ENCODE measurements around the gene PKN3.

The PKN3 gene

DNA sequence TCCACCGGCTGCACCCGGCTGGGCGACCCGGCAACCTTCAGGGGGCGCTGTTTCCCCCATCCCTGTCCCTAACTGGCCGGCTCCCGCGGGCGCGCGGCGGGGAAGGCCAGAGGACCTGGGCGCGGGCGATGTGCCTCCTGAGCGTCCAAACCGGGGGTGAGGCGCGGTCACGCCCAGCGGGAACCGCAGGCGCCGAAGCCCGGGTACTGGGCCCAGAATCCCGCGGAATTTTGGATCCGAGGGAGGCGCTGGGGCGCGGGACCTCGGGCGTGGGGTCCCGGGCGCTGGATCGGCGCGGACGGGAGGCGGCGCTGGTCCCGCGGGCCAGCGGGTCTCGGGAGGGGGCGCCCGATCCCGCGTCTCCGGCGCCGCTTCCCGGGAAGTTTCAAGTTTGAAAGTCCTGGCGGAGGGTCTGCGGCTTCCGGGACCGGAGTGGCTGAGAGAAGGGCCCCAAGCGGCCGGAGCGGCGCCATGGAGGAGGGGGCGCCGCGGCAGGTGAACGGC, at the start of gene PKN3:
Gene PKN3, plus strand, starts transcription at position 59 of the 504 bp plus-strand sequence. Its CDS starts 413 bp downstream, at position 472.
- H3K4me3 ChIP-seq (replicated peaks; ENCODE audit: low read depth, low read length) = peak within 1 kb of the TSS; percentile 65
- H3K27me3 ChIP-seq (replicated peaks; ENCODE audit: control insufficient read depth, insufficient read depth, low read length) = no peaks in the 10 kb centered on the region
- TF ChIP-seq, protein P1, sequence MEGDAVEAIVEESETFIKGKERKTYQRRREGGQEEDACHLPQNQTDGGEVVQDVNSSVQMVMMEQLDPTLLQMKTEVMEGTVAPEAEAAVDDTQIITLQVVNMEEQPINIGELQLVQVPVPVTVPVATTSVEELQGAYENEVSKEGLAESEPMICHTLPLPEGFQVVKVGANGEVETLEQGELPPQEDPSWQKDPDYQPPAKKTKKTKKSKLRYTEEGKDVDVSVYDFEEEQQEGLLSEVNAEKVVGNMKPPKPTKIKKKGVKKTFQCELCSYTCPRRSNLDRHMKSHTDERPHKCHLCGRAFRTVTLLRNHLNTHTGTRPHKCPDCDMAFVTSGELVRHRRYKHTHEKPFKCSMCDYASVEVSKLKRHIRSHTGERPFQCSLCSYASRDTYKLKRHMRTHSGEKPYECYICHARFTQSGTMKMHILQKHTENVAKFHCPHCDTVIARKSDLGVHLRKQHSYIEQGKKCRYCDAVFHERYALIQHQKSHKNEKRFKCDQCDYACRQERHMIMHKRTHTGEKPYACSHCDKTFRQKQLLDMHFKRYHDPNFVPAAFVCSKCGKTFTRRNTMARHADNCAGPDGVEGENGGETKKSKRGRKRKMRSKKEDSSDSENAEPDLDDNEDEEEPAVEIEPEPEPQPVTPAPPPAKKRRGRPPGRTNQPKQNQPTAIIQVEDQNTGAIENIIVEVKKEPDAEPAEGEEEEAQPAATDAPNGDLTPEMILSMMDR (IDR thresholded peaks at IDR 0.05; ENCODE audit: insufficient read depth, low read length, poor library complexity, severe bottlenecking) = peak; percentile 88
- DNase-seq (ENCODE audit: extremely low read depth, insufficient read length) = peak; percentile 88
- H3K36me3 ChIP-seq (ENCODE audit: control insufficient read depth, insufficient read depth, low read length) = peaks cover under 1% of the 10 kb centered on the region; the same call in 1 of the 2 replicates

DNA sequence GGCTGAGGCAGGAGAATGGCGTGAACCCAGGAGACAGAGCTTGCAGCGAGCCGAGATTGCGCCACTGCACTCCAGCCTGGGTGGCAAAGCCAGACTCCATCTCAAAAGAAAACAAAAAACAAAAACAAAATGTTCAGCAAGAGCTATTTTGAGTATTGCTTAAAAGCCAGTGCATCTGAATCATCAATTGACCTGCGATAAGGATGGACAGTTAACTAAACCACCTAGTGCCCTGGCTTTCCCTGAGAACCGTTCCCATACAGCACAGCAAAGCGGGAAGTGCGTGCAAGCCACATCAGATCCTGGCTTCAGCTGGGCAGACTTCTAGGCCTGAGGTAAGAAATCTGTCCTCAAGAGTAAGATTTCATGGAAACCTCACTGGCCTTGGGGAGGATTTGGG, 48.4 kb upstream of the PKN3 start:
- TF ChIP-seq, protein P1 (IDR thresholded peaks at IDR 0.05; ENCODE audit: insufficient read depth, low read length, poor library complexity, severe bottlenecking) = no peak
- Histone ChIP-seq H3K27me3 (replicated peaks; ENCODE audit: control insufficient read depth, insufficient read depth, low read length) (no peaks in the 10 kb centered on the region), H3K36me3 (ENCODE audit: control insufficient read depth, insufficient read depth, low read length) (no peaks in the 10 kb centered on the region), H3K4me3 (replicated peaks; ENCODE audit: low read depth, low read length) (no peak overlapping the region)
- DNase-seq (ENCODE audit: extremely low read depth, insufficient read length) = no peak

DNA sequence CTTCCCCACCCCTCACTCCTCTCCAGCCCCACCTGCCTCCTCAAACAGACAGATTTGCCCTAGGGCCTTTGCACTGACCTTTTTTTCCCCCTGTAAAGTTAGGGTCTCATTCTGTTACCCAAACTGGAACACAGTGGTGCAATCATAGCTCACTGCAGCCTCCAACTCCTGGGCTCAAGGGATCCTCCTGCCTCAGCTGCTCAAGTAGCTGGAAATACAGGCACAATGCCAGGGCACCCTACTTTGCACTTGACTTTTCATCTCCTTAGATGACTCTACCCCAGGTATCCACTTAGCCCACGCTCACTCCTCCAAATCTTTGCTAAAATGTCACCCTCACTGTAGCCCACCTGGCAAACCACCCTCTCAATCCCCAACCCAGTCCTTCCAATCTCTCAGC, 47.8 kb upstream of the PKN3 start:
- Histone ChIP-seq H3K4me3 (replicated peaks; ENCODE audit: low read depth, low read length) (no peak overlapping the region), H3K36me3 (ENCODE audit: control insufficient read depth, insufficient read depth, low read length) (no peaks in the 10 kb centered on the region), H3K27me3 (replicated peaks; ENCODE audit: control insufficient read depth, insufficient read depth, low read length) (no peaks in the 10 kb centered on the region)
- TF ChIP-seq, protein P1 (IDR thresholded peaks at IDR 0.05; ENCODE audit: insufficient read depth, low read length, poor library complexity, severe bottlenecking) = no peak
- no peak for DNase-seq (ENCODE audit: extremely low read depth, insufficient read length)

DNA sequence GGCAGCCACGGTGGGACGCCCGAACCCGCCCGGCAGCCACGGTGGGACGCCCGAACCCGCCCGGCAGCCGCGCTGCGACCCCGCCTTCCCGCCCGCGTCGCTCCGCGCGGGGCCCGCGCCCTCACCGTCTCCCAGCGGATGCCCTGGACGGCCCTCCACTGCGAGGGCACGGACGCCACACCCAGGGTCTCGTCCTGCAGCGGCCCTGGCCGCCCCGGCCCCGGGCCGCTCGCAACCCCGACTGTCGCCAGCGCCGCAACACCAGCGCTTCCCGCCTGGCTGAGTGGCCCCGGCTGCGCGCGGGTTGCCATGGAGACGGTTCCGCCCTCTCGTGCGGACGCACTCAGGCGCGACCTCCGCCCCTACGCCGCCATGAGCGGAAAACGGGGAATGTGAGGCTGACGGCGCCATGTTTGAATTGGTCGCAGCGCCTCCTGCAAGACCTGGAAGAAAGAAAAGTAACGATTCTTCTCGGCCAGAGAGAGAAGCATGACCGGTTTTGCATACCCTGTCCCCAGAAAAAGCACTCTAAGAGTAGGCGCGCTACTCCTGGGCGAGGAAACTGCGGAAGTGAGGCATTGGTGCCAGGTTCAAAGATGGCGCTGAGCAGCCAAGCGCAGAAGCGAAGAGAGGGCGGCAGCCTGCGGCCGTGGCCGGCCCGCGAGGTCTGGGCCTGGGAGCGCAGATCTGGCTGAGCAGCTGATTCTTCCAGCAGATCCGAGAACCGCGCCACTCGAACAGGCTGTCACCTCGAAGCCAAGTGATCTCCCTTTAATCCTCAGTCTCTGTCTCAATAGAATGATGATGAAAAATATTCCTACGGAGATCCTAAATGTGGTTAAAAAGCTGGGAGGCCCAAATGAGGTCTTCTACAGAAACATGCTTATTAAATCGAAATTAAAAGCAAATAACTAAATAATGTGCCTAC, 45.6 kb upstream of the PKN3 start, which contains the start of gene DYNC2I2:
Gene DYNC2I2, minus strand, starts transcription at position 432 of the 928 bp plus-strand sequence. Its CDS starts 121 bp downstream, at position 311.
- Histone ChIP-seq H3K4me3 (replicated peaks; ENCODE audit: low read depth, low read length) (peak within 1 kb of the TSS; percentile 70), H3K36me3 (ENCODE audit: control insufficient read depth, insufficient read depth, low read length) (no peaks in the 10 kb centered on the region), H3K27me3 (replicated peaks; ENCODE audit: control insufficient read depth, insufficient read depth, low read length) (no peaks in the 10 kb centered on the region)
- DNase-seq (ENCODE audit: extremely low read depth, insufficient read length) = peak; percentile 87
- TF ChIP-seq, protein P1 (IDR thresholded peaks at IDR 0.05; ENCODE audit: insufficient read depth, low read length, poor library complexity, severe bottlenecking) = no peak

DNA sequence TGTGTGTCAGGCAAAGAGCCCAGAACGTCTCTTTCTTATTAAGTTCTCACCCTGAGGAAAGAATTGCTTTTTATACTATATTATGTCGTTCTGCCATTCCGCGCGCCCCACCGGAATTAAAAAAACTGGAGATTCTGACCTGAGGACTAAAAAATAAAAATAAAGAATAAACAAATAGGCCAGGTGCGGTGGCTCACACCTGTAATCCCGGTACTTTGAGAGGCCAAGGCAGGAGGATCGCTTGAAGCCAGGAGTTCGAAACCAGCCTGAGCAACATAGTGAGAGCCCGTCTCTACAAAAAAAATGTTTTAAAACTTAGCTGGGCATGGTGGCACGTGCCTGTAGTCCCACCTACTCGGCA, 45.0 kb upstream of the PKN3 start:
- TF ChIP-seq, protein P1 (IDR thresholded peaks at IDR 0.05; ENCODE audit: insufficient read depth, low read length, poor library complexity, severe bottlenecking) = no peak
- H3K27me3 ChIP-seq (replicated peaks; ENCODE audit: control insufficient read depth, insufficient read depth, low read length) = no peaks in the 10 kb centered on the region
- H3K4me3 ChIP-seq (replicated peaks; ENCODE audit: low read depth, low read length) = no peak overlapping the region
- H3K36me3 ChIP-seq (ENCODE audit: control insufficient read depth, insufficient read depth, low read length) = no peaks in the 10 kb centered on the region
- DNase-seq (ENCODE audit: extremely low read depth, insufficient read length) = no peak

All from GM06990 (cell line).